Bronchial epithelial cell (primary cell): ENCODE results near the gene MAP1LC3B. TPM values are rescaled to one million over a fixed set of nuclear protein-coding genes. Genes with fewer than 3 reads are reported as not detected.

ENCODE experiments used
- DNase-seq: peaks from one replicate; pipeline ENCODE4 v3.0.0-alpha.2; 2010; ENCODE audit warnings: low read depth
- FAIRE-seq: peaks from 2 replicates; lab custom pipeline; 2011; peaks lifted over from hg19 to GRCh38; lab: Jason Lieb, UNC
- H3K27me3 ChIP-seq: 2 replicates; pipeline ENCODE4 v1.5.1; 2011; ENCODE audit warnings: low read length; ENCODE audit not compliant: control insufficient read depth, insufficient read depth
- H3K36me3 ChIP-seq: 2 replicates; pipeline ENCODE4 v1.5.1; 2011; ENCODE audit warnings: low read length; ENCODE audit not compliant: control insufficient read depth, insufficient read depth
- H3K4me3 ChIP-seq: 2 replicates; pipeline ENCODE4 v1.5.1; 2011; ENCODE audit warnings: mild to moderate bottlenecking, low read depth, low read length, control low read depth
- total RNA-seq: library from RNA; depleted of rRNA; stranded (reverse); fragments of >200 nt; gene quantifications from 2 replicates; pipeline ENCODE4 v1.2.1, GENCODE V29; 2014
- TF ChIP-seq, protein P1 (sequence below): IDR thresholded peaks from 2 replicates; pipeline ENCODE4 v1.5.1; 2011; ENCODE audit warnings: mild to moderate bottlenecking, moderate library complexity, low read length, control low read depth, inconsistent platforms; ENCODE audit not compliant: insufficient read depth, severe bottlenecking

Gene MAP1LC3B
- total RNA-seq, 1 donor from 2014 or later: 75.8 TPM

DNA sequence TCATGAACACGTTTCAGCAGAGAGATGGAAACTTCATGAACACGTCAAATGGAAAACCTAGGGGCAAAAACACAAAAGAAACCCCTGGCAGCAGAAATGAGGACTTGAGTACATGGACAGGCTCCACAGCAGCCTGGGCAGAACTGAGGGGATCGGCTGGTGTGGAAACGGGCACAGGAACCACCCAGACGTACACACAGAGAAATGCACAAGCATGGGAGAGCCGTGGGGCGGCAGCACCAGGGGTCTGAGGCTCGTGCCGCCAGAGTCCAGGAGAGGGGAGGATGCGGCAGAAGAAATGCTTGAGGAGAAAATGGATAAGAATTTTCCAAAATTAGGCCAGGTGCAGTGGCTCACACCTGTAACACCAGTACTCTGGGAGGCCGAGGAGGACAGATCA, 30.0 kb downstream of the MAP1LC3B start:
- Histone ChIP-seq H3K27me3 (no peaks in the 10 kb centered on the region), H3K36me3 (peaks cover 12% of the 10 kb centered on the region), H3K4me3 (no peak overlapping the region)
- no peak for DNase-seq
- TF ChIP-seq, protein P1, sequence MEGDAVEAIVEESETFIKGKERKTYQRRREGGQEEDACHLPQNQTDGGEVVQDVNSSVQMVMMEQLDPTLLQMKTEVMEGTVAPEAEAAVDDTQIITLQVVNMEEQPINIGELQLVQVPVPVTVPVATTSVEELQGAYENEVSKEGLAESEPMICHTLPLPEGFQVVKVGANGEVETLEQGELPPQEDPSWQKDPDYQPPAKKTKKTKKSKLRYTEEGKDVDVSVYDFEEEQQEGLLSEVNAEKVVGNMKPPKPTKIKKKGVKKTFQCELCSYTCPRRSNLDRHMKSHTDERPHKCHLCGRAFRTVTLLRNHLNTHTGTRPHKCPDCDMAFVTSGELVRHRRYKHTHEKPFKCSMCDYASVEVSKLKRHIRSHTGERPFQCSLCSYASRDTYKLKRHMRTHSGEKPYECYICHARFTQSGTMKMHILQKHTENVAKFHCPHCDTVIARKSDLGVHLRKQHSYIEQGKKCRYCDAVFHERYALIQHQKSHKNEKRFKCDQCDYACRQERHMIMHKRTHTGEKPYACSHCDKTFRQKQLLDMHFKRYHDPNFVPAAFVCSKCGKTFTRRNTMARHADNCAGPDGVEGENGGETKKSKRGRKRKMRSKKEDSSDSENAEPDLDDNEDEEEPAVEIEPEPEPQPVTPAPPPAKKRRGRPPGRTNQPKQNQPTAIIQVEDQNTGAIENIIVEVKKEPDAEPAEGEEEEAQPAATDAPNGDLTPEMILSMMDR: no peak
- no peak for FAIRE-seq

DNA sequence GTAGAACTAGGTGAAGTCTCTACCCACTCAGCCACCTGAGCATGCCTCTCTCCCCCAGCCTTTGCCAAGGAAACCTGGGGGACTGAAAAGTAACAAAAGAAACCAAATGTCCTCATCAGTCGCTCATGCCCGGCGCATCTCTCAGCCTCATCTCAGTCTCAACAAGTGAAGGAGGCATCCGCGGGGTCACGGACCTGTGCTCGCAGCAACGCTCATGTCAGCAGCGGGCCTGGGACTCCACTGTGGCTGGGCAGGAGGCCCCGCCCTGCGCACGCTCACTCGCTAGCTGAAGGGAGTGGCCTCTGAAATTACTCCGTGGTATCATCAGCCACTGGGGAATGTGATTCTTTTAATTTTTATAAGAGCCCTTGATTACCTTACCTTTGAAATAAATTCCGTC, 31.3 kb downstream of the MAP1LC3B start:
- H3K27me3 ChIP-seq: no peaks in the 10 kb centered on the region
- TF ChIP-seq, protein P1: no peak
- FAIRE-seq (no peak), DNase-seq (no peak)
- peaks cover 13% of the 10 kb centered on the region for H3K36me3 ChIP-seq
- no peak overlapping the region for H3K4me3 ChIP-seq

DNA sequence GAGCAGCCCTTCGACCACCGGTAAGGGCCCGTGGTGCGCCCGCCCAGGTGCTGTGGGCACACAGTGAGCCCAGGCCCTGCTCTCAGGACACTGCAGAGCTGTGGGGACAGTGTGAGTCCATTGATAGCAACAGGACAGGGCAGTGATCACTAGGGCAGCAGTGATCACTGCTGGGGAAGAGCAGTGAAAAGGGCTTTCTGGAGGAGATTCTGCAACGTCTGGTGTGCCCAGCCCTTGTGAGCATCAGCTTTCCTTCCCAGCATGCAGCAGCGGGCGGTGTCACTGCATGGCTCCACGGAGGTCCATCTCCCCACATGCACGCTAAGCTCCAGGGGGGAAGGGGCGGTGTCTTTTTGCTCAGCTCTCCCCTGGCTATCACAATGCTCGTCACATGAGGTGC, 32.1 kb downstream of the MAP1LC3B start:
- DNase-seq: no peak
- no peak for FAIRE-seq
- no peak overlapping the region for H3K4me3 ChIP-seq
- H3K36me3 ChIP-seq: peaks cover 16% of the 10 kb centered on the region
- H3K27me3 ChIP-seq: no peaks in the 10 kb centered on the region
- TF ChIP-seq, protein P1: no peak

DNA sequence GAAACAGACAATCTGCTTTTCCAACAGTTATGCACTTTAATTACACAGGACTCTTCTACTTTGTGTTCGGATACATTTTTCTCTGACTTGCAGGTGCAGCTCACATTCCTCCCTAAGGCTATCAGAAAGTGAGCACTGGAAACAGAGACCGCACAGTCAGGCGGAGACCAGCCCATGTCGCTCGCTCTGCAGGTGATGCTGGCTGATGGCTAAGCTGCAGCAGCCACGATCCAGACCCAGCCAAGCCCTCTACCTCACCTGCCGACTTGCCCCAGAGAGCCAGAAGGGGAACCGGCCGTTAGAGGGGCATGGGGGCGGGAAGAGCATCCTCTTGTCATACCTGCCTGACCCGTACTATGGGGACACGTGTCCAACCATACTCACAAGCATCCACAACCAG, 33.8 kb downstream of the MAP1LC3B start:
- FAIRE-seq: no peak
- H3K36me3 ChIP-seq: peaks cover 14% of the 10 kb centered on the region
- no peak for DNase-seq
- H3K4me3 ChIP-seq: no peak overlapping the region
- H3K27me3 ChIP-seq: no peaks in the 10 kb centered on the region
- TF ChIP-seq, protein P1: no peak

DNA sequence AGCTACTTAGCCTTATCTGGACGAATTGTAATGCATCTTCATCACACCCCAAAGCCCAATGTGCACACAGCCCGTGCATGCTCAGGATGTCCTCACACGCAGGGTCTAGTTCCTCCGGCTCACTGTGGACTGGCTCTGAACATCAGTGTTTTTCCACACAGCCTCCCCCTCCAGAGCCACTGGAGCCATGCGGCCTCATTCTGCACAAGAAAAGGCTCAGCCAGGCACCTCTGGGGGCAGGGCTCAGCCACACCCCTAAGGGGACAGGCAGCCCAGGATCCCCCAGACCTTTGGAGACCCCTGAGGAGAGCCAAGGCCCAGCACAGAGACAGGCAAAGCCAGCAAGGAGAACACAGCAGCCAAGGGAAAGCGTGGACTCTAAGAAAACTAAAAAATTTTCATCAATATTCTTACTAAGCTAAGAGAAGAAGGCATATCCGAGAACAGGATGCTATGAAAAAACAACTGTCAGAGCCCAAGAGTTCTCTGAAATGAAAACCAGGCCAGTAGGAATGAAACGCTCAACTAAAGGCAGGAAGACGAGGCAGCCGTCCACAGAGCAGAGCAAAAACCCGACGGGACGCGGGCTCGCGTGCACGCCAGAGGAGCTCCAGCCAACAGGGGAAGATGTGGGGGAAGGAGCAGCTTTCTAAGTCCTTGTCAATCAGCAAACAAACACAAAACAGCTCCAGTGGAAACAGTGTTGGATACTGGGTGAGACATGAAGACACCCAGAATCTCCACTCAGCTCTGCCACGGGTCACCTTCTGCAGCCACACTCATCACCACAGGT, 34.5 kb downstream of the MAP1LC3B start:
- DNase-seq (no peak), FAIRE-seq (no peak)
- Histone ChIP-seq H3K4me3 (no peak overlapping the region), H3K27me3 (no peaks in the 10 kb centered on the region), H3K36me3 (peaks cover 10% of the 10 kb centered on the region)
- TF ChIP-seq, protein P1: no peak
